ENCODE results near the gene CNP. TPM values are rescaled to one million over a fixed set of nuclear protein-coding genes. Genes with fewer than 3 reads are reported as not detected.

CNP gene
- total RNA-seq, 1 experiment from 2014 or later, result 78.5 TPM

DNA sequence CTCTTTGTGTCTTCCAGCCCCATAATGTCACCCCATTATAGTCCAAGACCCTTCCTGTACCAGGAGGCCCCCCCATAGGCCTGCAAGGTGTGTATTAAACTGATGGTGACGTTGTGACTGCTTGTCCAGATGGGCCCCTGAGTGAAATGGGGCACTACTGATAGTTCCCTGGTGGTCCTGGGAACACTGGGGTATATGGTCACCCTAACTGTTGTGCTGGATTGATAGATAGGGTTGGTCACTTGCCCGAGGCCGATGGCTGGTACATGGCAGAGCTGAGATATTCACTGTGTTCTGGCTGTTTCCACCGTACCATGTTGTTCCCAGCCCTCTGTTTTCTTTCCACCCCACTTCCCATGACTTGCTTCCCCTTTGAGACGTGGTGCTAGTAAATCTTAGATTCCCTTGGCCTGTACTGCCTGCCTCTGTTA, 4.3 kb downstream of the CNP start:
- Histone ChIP-seq H3K27ac (ENCODE audit: insufficient read length, low read depth, low read length) (no peak overlapping the region), H3K18ac (ENCODE audit: insufficient read length, low read depth, low read length) (no peak overlapping the region), H3K4me2 (ENCODE audit: insufficient read depth, insufficient read length, low read length) (no peak overlapping the region), H3K56ac (ENCODE audit: insufficient read length, low read depth, low read length) (no peak overlapping the region), H2AFZ (ENCODE audit: low read length) (no peak overlapping the region), H3K14ac (ENCODE audit: insufficient read depth, low read length) (no peak overlapping the region), H4K8ac (replicated peaks; ENCODE audit: insufficient read length, low read depth, low read length) (no peak overlapping the region), H2BK12ac (ENCODE audit: insufficient read length, low read depth, low read length) (no peak overlapping the region), H3K27me3 (ENCODE audit: insufficient read depth, low read length) (no peaks in the 10 kb centered on the region), H3K9ac (ENCODE audit: extremely low read depth, insufficient read length, low read length) (no peak overlapping the region), H3K23ac (ENCODE audit: insufficient read length, low read depth, low read length) (no peak overlapping the region), H4K20me1 (ENCODE audit: control insufficient read depth, insufficient read depth, insufficient read length) (no peaks in the 10 kb centered on the region), H3K79me1 (ENCODE audit: insufficient read depth, low read depth, low read length, poor library complexity, severe bottlenecking) (no peaks in the 10 kb centered on the region), H2BK5ac (ENCODE audit: insufficient read length, low read length) (no peak overlapping the region), H2BK15ac (ENCODE audit: low read depth, low read length) (no peak overlapping the region), H3K79me2 (ENCODE audit: insufficient read depth, low read length) (no peaks in the 10 kb centered on the region), H2BK120ac (ENCODE audit: low read depth, low read length, poor library complexity, severe bottlenecking) (no peak overlapping the region), H2BK20ac (ENCODE audit: low read depth, low read length, poor library complexity, severe bottlenecking) (no peak overlapping the region), H4K5ac (ENCODE audit: insufficient read length, low read depth, low read length) (no peak overlapping the region), H3K9me3 (ENCODE audit: control insufficient read depth, low read depth, low read length) (no peaks in the 10 kb centered on the region), H3K4ac (ENCODE audit: low read depth, low read length) (no peak overlapping the region), H3T11ph (ENCODE audit: low read length) (no peak overlapping the region), H2AK5ac (ENCODE audit: insufficient read length, low read length) (no peak overlapping the region), H3K4me1 (ENCODE audit: insufficient read depth, low read length) (no peaks in the 10 kb centered on the region), H3K23me2 (ENCODE audit: insufficient read length, low read depth, low read length, poor library complexity, severe bottlenecking) (peaks cover 11% of the 10 kb centered on the region), H4K91ac (ENCODE audit: insufficient read length, low read depth, low read length) (no peak overlapping the region)
- no peaks in the 10 kb centered on the region for H3K27me3 Mint-ChIP-seq (ENCODE audit: low read depth)
- peaks cover 7 to 15% of the 10 kb centered on the region in 2 experiments for H3K4me1 Mint-ChIP-seq
- WGBS (ENCODE audit: extremely low coverage, insufficient read length, low lambda C conversion rate), result no CpG with 5 or more reads among the region's 5 CpGs
- no peak for DNase-seq
- TF ChIP-seq, protein P1, sequence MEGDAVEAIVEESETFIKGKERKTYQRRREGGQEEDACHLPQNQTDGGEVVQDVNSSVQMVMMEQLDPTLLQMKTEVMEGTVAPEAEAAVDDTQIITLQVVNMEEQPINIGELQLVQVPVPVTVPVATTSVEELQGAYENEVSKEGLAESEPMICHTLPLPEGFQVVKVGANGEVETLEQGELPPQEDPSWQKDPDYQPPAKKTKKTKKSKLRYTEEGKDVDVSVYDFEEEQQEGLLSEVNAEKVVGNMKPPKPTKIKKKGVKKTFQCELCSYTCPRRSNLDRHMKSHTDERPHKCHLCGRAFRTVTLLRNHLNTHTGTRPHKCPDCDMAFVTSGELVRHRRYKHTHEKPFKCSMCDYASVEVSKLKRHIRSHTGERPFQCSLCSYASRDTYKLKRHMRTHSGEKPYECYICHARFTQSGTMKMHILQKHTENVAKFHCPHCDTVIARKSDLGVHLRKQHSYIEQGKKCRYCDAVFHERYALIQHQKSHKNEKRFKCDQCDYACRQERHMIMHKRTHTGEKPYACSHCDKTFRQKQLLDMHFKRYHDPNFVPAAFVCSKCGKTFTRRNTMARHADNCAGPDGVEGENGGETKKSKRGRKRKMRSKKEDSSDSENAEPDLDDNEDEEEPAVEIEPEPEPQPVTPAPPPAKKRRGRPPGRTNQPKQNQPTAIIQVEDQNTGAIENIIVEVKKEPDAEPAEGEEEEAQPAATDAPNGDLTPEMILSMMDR (conservative IDR thresholded peaks at IDR 0.05), result no peak
- H3K36me3 Mint-ChIP-seq (ENCODE audit: insufficient read depth in 1 of 3, low read depth in 3 of 3), result peaks cover 22 to 71% (median 68%) of the 10 kb centered on the region in 3 experiments
- H3K4me3 Mint-ChIP-seq, result no peak overlapping the region
- peak overlapping the region in 2 of 3 experiments; percentile 20 to 68; a peak in 3 of 7 replicates for H3K27ac Mint-ChIP-seq
- H3K9me3 Mint-ChIP-seq, result no peaks in the 10 kb centered on the region
